Breast epithelium (tissue), 3 donors: ENCODE data around the gene FETUB.

Source experiments
- POLR2A ChIP-seq: fragments of 450-650 bp; IDR thresholded peaks from one replicate; pipeline ENCODE4 v1.6.1; 2016; ENCODE audit warnings: antibody characterized with exemption, mild to moderate bottlenecking, moderate library complexity
- TF ChIP-seq, protein P1 (sequence below), 3 donors: fragments of 450-650 bp; IDR thresholded peaks; one replicate each; pipeline ENCODE4 v1.5.1; 2016 to 2017; ENCODE audit warnings: antibody characterized with exemption in 3 of 3, mild to moderate bottlenecking in 3 of 3, moderate library complexity in 3 of 3

DNA sequence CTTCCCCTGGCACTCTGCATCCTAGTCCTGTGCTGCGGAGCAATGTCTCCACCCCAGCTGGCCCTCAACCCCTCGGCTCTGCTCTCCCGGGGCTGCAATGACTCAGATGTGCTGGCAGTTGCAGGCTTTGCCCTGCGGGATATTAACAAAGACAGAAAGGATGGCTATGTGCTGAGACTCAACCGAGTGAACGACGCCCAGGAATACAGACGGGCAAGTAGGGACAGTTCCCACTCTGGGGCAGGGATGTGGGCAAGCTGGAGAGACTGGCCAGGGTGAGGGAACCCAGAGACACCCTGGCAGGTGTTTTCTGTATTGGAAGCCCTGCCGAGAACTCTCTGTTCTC is 247 bp downstream of the FETUB start:
- TF ChIP-seq POLR2A, result no peak
- TF ChIP-seq, protein P1, sequence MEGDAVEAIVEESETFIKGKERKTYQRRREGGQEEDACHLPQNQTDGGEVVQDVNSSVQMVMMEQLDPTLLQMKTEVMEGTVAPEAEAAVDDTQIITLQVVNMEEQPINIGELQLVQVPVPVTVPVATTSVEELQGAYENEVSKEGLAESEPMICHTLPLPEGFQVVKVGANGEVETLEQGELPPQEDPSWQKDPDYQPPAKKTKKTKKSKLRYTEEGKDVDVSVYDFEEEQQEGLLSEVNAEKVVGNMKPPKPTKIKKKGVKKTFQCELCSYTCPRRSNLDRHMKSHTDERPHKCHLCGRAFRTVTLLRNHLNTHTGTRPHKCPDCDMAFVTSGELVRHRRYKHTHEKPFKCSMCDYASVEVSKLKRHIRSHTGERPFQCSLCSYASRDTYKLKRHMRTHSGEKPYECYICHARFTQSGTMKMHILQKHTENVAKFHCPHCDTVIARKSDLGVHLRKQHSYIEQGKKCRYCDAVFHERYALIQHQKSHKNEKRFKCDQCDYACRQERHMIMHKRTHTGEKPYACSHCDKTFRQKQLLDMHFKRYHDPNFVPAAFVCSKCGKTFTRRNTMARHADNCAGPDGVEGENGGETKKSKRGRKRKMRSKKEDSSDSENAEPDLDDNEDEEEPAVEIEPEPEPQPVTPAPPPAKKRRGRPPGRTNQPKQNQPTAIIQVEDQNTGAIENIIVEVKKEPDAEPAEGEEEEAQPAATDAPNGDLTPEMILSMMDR (IDR thresholded peaks at IDR 0.05), result no peak
